Measurements from ENCODE around the gene ZBTB48.
A peak's percentile ranks its signal among the peaks of the same experiment; 100 is the strongest.
"Not testable (repeated sequence)": the region's sequence is repeated elsewhere in the genome, so short reads cannot be mapped to it uniquely, and the experiment has no call there.

The ZBTB48 gene

DNA sequence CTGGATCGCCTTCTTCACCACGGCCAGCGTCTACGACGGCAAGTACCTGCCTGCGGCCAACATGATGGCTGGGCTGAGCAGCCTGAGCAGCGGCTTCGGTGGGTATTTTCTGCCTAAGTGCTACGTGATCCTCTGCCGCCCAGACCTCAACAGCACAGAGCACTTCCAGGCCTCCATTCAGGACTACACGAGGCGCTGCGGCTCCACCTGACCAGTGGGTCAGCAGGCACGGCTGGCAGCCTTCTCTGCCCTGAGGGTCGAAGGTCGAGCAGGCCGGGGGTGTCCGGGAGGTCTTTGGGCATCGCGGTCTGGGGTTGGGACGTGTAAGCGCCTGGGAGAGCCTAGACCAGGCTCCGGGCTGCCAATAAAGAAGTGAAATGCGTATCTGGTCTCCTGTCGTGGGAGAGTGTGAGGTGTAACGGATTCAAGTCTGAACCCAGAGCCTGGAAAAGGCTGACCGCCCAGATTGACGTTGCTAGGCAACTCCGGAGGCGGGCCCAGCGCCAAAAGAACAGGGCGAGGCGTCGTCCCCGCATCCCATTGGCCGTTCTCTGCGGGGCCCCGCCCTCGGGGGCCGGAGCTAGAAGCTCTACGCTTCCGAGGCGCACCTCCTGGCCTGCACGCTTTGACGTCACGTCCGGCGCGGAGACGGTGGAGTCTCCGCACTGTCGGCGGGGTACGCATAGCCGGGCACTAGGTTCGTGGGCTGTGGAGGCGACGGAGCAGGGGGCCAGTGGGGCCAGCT lies at the start of gene ZBTB48:
Gene ZBTB48, plus strand, starts transcription at position 621 of the 745 bp plus-strand sequence. CDS start 616 bp downstream, outside the sequence.
- peak; percentile 99 for DNase-seq

DNA sequence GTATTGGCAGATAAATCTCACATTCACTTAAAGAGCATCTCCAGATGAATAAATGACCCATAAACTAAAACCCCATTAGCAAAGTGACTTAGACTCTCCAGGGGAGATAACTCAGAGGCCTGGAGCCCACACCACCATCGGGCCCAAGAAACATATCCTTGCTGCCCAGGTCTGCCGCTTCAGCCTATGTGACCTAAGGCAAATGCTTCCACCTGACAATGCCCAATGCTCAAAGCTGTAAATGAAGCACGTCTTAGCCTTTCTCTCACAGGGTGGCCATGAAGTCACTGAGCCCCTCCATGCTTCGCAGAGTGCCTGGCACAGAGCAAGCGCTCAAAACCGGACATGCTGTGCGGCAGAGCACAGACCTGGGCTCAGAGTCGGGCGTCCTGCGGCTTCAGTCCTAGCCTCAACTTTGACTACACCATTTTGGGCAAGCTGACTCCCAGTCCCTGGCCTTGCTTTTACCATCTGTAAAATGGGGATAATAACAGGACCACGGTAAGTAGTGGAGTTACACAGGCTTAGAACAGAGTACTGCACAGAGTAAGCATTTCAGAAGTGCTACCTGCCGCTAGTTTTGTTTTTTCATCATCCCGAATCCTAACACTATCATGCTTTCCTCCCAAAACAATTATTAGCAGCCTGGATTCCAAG lies 49.2 kb upstream of the ZBTB48 start:
- no peak for DNase-seq

DNA sequence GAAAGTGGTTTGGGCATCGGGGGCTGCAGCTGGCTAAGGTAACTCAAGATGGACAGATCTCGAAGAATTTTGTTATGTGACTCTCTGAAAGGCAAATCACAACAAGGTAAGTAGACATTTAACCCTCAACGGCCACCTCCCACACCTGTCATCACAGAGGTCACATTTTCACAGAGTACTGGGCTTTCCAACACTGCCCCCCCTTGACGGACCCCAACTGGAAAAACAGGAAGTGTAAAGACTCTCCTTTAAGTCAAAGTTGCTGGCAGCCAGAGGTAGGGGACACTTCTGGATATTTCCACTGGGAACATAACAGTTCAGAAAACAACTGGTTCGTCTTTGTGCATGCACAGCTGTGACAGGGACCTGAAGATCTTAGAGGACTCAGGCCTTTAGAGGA lies 47.8 kb upstream of the ZBTB48 start:
- DNase-seq, result no peak

DNA sequence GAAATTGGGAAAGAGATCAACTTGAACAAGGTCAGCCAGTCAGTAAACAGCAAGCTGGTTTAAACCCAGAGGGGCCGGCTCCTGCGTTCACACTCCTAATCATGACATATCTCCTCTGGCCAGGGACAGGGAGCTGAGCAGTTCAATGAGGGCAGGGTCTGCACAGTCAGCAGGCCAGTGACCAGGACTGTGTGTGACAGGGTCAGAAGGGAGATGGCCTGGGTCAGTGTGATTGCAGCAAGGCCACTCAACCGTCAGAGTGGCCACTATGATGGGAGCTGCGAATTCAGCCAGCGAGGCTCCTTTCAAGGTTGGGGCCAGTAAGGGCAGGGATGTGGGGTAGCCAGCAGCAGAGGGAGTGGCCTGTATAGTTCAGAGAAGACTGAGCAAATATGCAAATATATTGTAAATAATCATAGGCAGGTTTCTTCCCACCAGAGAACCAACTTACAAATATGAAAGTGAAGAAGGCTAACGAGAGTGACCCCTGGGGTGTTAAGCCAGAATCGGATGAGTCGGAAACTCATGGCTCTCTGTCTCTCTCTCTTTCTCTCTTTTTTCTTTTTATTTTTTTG lies 45.5 kb upstream of the ZBTB48 start:
- DNase-seq, result no peak

DNA sequence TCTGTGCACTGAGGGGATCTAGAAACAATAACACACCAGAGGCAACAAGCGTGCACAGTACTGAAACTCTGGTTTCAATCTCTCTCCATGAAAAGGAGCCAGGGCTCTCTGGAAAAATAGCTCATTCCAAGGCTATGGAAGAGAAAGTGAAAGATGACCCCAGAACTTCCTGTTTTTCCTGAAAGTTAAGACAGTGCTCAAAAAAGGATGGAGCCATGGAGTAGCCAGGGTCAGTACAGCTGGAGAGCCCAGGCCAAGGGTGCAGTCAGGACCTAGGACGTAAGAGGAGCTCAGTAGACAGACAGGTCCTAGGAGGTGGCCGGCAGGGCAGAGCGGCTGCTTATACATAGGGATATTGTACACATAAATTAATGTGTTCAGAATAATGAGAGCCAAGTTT lies 44.6 kb upstream of the ZBTB48 start:
- no peak for DNase-seq

DNA sequence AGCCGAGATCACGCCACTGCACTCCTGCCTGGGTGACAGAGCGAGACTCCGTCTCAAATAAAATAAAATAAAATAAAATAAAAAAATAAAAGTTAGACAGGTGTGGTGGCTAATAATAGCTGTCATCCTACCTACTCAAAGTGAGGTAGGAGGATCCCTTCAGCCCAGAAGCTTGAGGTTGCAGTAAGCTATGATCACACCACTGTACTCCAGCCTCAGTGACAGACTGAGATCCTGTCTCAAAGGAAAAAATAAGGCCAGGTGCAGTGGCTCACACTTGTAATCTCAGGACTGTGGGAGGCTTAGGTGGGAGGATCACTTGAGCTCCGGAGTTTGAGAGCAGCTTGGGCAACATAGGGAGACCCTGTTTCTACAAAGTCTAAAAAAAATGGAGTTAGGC lies 43.5 kb upstream of the ZBTB48 start:
- no peak for DNase-seq

DNA sequence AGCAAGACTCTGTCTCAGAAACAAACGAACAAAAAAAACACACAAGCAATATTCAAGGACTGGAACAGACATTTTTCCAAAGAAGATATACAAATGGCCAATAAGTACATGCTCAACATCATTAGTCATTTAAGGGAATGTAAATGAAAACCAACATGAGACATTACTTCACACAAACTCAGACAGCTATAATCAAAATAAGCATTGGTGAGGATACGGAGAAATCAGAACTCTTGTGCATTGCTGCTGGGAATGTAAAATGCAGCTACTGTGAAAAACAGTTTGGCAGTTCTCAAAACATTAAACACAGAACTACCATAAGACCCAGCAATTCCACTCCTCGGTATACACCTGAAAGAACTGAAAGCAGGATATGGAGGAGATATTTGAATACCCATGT lies 40.8 kb upstream of the ZBTB48 start:
- DNase-seq, result no peak

DNA sequence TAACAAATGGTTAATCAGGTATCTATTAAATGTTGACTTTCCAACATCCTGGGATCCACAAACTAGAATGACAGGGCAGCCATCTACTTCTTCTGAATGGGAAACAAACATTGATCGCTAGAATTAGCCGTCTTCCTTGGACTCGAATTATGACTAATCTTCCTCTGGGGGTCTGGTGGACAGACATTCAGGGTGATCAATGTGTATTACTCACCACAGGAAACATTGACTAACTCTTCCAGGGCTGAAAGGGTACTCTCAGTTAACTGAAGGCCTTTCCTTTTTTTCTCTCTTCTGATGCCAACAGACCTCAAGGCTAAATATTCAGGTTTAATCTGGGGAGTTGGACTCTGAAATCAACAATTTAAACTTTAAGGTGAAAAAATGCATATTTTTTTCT lies 35.0 kb upstream of the ZBTB48 start:
- DNase-seq, result no peak

DNA sequence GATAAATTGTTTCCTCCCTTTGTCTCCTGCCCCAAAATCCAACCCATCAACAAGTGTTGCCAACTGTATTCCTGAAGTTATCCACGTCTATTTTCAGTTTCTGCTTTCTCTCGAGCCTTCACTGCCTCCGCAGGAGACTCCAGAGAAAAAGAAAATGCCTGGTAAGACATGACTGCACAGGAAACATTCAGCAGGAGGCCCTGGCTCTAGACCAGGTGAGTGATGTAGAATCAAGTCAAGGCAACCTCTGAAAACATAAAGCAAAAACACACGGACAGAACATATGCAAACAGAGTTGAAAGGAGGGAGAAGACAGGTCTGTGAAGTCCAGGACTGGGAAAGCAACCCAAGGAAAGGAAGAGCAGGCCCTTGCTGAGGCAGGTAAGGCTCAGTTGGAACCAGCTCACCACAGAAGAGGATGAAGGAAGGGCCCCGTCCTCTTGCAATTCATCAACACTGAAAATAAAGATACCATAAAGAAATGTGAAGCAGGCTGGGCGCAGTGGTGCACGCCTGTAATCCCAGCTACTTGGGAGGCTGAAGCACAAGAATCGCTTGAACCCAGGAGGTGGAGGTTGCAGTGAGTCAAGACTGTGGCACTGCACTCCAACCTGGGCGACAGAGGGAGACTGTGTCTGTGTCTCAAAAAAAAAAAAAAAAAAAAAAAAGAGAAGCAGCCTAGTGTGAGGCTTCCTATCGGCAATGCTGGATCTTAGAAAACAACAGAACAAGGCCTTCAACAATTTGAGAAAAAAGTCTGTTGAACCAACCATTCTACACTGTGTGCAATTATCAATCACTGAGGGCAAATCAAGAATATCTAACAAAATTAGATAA lies 34.3 kb upstream of the ZBTB48 start:
- DNase-seq, result no peak

DNA sequence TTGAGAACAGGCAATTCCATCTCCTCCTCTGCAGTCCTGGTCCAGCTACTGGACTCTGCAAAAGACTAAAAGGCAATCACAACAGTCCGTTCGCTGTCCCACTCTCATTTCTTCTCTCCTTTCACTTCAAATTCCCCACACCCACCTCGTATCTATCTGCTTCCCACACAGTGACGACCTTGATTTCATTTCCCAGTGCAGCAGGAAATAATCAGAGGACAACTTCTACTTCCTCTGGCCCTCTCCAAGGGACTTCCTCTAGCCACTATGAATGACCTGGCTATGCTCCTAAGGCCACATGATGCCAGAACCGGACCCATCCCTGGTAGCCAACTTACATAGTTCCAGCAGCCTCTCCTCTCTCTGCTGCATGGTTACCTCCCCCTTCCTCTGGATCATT lies 33.5 kb upstream of the ZBTB48 start:
- DNase-seq, result no peak

DNA sequence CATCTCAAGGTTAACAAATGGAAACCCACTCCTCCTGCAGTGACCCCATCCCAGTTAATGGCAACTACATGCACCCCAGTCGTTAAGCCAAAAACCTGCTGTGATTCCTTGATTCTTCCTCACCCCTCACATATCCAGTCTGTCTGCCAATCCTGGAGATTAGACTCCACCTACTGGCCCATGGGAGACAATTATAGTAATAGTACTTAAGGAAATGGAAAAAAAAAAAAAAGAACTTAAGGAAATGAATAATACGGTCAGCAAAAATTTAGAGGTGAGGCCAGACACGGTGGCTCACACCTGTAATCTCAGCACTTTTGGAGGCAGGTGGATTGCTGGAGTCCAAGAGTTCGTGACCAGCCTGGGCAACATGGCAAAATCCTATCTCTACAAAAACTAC lies 32.5 kb upstream of the ZBTB48 start:
- DNase-seq, result no peak

DNA sequence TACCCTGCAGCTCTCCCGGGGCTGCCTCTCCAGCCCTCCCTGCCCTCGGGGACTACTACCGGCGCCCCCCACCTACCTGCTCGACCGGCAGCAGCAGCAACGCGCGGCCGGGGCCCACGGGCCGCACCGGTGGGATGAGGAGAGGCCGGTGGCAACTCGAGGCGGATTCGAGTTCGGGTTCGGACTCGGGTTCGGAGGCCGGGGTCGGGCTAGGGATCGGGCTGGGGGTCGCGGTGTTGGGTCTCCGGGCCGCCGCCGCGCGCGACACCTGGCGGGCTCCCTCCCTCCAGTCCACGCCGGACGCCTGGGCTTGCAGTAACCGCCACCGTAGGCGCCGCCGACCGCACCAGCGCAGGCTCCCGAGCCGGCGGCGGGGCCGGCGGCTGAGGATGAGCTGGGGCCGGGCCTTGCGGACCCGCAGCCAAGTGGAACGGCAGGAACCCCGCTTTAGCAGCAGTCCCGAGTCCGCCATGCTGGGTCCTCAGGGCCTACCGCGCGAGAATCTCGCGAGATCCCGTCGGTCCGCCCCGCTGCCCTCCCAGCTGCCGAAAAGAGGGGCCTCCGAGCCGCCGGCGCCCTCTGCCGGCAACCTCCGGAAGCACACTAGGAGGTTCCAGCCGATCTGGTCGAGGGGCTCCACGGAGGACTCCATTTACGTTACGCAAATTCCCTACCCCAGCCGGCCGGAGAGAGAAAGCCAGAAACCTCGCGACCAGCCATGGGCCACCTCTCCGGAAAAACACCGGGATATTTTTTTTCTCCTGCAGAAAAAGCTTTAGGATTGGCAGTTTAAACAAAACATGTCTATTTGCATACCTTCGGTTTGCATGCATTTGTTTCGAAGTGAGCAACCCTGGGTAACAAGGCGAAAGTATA lies 25.5 kb upstream of the ZBTB48 start, which contains the start of gene NOL9:
Gene NOL9, minus strand, starts transcription at position 483 of the 876 bp plus-strand sequence. Its CDS starts 11 bp downstream, at position 472.
- peak; percentile 93 for DNase-seq

DNA sequence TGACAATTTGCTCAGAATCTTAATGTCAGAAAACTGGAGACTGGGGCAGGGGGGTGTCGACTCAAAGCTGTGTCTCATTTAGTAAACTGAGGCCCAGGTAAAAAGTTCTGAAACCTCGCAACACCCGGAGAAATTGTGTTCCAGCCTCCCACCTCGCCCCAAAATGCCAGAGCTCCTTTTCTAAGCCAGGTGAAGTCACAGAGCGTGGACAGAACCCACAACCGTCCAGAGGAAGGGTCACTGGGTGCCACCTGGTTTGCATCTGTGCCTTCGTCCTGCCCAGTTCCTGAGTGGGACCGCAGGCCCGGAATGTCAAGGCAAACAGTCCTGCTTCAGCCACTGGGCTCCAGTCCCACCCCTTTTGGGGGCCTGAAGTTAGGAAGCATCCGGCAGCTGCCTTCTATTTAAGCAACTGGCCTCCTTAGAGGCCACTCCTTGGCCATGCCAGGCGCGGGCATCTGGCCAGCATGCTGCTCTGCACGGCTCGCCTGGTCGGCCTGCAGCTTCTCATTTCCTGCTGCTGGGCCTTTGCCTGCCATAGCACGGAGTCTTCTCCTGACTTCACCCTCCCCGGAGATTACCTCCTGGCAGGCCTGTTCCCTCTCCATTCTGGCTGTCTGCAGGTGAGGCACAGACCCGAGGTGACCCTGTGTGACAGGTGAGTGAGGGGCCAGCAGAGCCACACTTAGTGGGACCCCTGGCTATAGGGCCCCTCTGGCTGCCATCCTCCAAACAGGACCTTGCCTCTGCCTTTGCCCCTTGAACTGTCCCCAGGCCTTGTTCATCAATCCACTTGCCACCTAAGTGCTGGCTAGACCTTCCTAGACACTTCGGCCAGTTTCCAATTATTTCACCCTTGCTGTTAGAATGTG lies 24.7 kb upstream of the ZBTB48 start, which contains the start of gene TAS1R1:
Gene TAS1R1, plus strand, starts transcription at position 401 of the 872 bp plus-strand sequence. Its CDS starts 67 bp downstream, at position 468.
- no peak for DNase-seq

DNA sequence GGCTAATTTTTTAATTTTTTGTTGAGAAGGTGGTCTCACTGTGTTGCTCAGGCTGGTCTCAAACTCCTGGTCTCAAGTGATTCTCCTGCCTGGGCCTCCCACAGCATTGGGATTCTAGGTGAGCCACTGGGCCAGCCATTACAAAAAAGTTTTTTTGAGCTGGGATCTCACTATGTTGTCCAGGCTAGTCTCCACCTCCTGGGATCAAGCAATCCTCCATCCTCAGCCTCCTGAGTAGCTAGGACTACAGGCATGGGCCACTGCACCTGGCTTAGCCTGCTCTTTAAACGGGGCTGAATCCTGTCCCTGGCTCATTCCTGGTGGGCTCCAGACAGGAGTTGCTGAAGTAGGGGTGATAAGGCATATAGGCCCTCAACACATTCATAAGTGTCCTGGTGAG lies 22.2 kb upstream of the ZBTB48 start:
- no peak for DNase-seq

DNA sequence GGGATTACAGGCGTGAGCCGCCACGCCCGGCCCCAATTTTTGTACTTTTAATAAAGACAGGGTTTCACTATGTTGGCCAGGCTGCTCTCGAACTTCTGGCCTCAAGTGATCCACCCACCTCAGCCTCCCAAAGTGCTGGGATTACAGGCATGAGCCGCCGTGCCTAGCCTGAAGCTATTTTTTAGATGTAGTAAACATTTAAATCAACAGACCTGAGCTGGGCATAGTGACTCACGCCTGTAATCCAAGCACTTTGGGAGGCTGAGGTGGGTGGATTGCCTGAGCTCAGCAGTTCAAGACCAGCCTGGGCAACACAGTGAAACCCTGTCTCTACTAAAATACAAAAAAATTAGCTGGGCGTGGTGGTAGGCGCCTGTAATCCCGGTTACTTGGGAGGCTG lies 20.6 kb upstream of the ZBTB48 start:
- not testable (repeated sequence) for DNase-seq

DNA sequence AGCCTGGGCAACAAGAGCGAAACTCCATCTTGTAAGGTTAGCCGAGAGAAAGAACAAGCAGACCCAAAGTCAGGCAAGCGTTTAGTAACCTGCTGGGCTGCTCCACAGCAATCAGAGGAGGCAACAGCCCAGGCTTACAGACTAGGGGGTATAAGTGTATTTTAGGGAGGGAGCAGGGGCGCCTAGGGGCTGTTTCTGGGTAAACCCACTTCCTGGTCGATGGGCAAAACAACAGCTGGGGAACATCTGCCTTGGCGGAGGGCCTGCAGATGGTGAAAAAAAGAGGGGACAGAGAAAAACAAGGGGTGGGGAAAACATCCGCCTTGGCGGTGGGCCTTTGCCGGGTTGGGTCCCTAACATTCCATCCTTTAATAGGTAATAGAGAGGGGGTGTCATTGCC lies 19.5 kb upstream of the ZBTB48 start:
- no peak for DNase-seq

DNA sequence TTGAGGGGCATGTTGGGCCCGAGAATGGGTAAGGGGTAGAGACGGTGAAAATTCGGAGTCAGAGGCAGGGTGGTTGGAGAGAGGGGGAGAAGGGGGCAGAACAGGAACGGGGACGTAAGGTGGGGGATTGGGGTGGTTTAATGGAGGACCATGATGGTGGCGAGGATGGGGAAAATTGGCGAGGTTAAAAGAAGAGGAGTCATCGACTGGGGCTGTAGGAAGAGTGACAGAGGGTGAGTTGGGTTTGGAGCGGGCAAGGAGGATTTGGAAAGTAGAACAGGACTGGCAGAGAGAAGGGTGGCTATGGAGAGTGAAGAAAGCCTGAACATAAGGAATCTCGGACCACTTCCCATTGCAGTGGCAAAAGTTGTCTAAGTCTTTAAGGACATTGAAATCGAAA lies 10.8 kb upstream of the ZBTB48 start:
- no peak for DNase-seq

DNA sequence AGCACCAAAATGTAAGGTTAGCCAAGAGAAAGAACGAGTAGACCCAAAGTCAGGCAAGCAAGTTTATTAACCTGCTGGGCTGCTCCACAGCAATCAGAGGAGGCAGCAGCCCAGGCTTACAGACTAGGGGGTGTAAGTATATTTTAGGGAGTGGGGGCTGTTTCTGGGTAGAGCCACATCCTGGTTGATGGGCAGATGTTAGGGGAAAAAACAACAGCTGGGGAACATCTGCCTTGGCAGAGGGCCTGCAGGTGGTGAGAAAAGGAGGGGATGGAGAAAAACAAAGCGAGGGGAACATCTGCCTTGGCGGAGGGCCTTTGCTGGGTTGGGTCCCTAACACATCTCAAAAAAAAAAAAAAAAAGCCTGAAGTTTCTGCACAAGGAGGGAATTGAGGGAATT lies 9.7 kb upstream of the ZBTB48 start:
- no peak for DNase-seq

DNA sequence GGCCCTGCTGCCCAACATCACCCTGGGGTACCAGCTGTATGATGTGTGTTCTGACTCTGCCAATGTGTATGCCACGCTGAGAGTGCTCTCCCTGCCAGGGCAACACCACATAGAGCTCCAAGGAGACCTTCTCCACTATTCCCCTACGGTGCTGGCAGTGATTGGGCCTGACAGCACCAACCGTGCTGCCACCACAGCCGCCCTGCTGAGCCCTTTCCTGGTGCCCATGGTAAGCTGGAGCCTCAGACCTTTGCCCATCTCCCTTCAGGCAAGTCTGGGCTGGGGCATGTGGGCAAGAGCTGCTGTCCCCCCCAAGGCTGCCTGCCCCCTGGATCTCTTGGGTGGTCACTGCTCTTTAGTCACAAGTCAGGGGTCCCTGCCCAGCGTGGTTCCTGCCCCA lies 8.8 kb upstream of the ZBTB48 start:
- no peak for DNase-seq

DNA sequence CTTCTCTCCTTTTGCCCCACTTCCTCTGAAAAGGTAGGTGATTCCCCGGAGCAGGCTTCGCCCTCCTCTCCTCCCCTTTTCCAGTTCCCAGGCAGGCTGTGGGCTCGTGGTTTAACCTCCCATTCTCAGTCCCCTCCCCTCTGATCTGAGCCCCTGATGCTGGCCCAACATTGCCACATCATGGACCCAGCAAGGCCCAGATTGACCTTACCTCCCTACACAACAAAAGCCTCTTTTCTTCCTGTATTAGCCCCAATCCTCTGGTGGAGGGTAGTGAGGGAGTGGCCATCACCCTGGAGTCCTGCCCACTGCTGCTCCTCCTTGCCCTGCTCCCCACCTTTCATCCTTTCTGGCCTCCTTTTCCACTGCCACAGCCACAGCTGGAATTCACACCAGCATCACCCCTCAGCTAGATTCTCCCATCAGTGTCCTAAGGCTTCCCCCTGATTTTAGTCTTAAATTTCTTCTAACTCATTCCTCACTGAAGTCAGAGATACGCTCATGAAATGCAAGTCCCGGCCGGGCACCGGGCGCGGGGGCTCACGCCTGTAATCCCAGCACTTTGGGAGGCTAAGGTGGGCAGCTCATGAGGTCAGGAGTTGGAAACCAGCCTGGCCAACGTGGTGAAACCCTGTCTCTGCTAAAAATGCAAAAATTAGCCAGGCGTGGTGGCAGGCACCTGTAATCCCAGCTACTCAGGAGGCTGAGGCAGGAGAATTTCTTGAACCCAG lies 7.0 kb upstream of the ZBTB48 start:
- no peak for DNase-seq

Data from NCI-H510A (cell line).